IPS DF 6.9 (cell line): ENCODE results near the gene PARD3B.

Source experiments
- DNase-seq: peaks from one replicate; pipeline ENCODE4 v3.0.0-alpha.2; 2013; ENCODE audit warnings: low read depth, low spot score
- H3K27ac ChIP-seq: one replicate; pipeline ENCODE4 v1.5.1; 2013; ENCODE audit warnings: low read length, control low read depth
- H3K27me3 ChIP-seq: 2 replicates; pipeline ENCODE4 v1.6.1; 2013; ENCODE audit warnings: mild to moderate bottlenecking, low read length; ENCODE audit not compliant: control insufficient read depth, insufficient read depth
- H3K36me3 ChIP-seq: 2 replicates; pipeline ENCODE4 v1.6.1; 2013; ENCODE audit warnings: low read length; ENCODE audit not compliant: control insufficient read depth, insufficient read depth
- H3K4me1 ChIP-seq: 2 replicates; pipeline ENCODE4 v1.6.1; 2013; ENCODE audit warnings: low read length; ENCODE audit not compliant: control insufficient read depth, insufficient read depth
- H3K4me3 ChIP-seq: 2 replicates; pipeline ENCODE4 v1.5.1; 2013; ENCODE audit warnings: mild to moderate bottlenecking, low read length
- H3K9me3 ChIP-seq: 2 replicates; pipeline ENCODE4 v1.6.1; 2013; ENCODE audit warnings: low read length, inconsistent platforms; ENCODE audit not compliant: control insufficient read depth, insufficient read depth
- WGBS: extraction: QIAGEN DNeasy Blood & Tissue Kit; methylation state at CpG from one replicate; pipeline ENCODE4 v1.1.7; 2013; ENCODE audit warnings: mixed read lengths, missing lambda C conversion rate; ENCODE audit not compliant: insufficient read length, insufficient coverage; 5-methylcytosine and 5-hydroxymethylcytosine counted together

PARD3B gene

DNA sequence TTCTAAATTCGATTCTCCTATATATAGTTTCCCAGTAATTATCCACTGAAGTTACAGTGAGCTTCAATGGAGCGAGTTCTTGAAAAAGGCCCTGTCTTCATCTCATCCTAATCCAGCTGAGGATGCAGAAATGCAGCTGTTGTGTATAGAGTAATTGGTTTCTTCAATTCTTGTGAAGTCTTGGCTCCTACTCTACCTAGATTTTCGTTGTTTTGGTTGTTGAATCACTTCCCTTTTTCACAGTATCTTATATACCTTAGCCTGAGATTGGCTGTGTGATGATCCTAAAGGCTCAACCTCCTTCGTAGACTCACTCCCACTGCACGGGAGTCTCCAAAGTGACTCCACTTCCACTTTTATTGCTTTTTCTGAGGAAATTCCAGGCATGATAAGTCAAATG, 280.4 kb downstream of the PARD3B start:
- no peaks in the 10 kb centered on the region for H3K36me3 ChIP-seq
- DNase-seq = no peak
- no peaks in the 10 kb centered on the region for H3K27me3 ChIP-seq
- no CpG with 5 or more reads among the region's 5 CpGs for WGBS
- no peak overlapping the region for H3K4me3 ChIP-seq
- no peaks in the 10 kb centered on the region for H3K9me3 ChIP-seq
- H3K27ac ChIP-seq = no peak overlapping the region
- no peaks in the 10 kb centered on the region for H3K4me1 ChIP-seq

DNA sequence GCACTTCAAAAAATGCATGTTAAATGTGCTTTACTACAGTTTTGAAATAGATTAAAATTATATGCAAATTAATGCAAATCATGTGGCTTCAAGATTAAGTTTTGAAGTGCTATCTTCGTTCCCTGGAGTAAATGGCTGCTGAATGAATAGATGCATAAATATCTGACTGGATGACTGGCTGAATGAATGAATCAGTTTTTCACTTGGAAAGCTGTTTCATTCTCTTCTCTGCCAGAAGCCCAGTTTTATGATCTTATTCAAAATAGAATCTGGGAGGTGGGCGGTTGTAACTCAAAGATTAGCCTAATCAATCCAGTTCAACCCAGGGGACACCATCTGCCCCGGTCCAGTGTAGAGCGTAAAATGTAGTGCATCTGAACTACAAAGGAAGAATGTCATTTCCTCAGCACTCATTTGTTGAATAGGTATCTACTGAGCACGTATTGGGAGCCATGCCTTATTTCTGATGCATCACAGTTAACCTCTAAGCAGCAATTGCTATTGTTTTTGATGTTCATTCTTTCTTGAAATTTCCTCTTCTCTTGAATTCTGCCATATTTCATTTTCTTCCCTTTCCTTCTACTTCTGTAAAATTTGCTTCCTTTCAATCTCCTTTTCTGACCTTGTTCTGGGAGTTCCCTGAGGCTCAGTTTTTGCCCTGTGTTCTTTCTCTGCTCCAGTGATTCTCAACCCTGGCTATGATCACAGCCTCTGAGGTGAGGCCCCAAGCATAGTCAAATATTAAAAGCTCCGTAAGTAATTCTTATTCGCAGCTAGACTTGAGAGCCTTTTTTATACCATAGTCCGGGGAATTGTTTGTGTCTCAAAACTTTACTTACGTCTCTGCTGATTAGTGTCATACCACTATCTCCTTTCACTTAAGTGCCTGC, 282.7 kb downstream of the PARD3B start:
- H3K27ac ChIP-seq = no peak overlapping the region
- no peaks in the 10 kb centered on the region for H3K9me3 ChIP-seq
- H3K4me3 ChIP-seq = no peak overlapping the region
- no peaks in the 10 kb centered on the region for H3K4me1 ChIP-seq
- H3K27me3 ChIP-seq = no peaks in the 10 kb centered on the region
- H3K36me3 ChIP-seq = no peaks in the 10 kb centered on the region
- no peak for DNase-seq
- WGBS = no CpG with 5 or more reads among the region's 9 CpGs

DNA sequence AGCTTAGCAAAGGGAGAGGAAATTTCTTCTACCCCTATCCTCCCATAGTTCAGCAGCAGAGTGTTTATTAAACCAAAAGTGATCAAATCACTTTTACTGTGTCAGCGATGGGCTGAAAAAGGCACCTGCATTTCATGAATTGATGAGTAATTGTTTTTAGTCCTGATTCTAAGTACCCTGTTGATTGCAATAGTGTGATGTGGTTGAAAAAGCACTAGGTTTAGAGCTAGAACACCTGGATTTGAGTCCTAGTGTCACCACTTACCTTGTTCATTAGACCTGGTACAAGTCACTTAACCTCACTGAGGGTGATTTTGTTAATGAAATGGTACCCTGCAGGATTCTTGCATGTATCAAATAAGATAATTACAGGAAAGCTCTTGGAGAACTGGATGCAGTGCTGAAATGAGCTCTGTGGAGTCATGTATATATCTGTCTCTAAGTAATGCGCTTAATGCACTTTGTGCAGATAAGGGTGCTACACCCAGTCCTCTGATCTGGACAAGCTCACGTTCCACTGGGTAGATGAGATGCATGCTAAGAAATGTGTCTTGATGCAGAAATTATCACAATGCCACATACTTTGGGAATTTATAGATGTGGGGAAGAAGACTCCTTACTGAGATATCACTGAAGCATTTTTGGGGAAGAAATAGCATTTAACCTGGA, 289.6 kb downstream of the PARD3B start:
- H3K9me3 ChIP-seq = no peaks in the 10 kb centered on the region
- no peaks in the 10 kb centered on the region for H3K4me1 ChIP-seq
- H3K27me3 ChIP-seq = no peaks in the 10 kb centered on the region
- no peak overlapping the region for H3K4me3 ChIP-seq
- H3K36me3 ChIP-seq = no peaks in the 10 kb centered on the region
- DNase-seq = no peak
- H3K27ac ChIP-seq = no peak overlapping the region
- WGBS = no CpG with 5 or more reads among the region's 3 CpGs

DNA sequence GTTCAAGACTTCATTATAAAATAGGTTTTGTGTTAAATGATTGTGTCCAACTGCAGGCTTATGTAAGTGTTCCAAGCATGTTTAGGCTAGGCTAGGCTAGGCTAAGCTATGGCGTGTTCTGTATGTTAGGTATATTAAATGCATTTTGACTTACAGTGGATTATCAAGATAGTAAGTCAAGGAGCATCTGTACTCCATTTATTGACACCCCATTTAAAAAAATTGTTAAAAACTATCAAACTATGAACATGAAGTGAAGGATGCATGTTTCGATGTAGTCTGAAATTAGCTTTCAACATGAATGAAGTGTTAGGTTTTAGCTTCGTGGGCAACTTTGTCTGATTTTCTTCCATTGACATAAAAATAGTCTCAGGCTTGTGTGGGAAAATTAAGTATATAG, 290.5 kb downstream of the PARD3B start:
- H3K9me3 ChIP-seq = no peaks in the 10 kb centered on the region
- H3K27me3 ChIP-seq = no peaks in the 10 kb centered on the region
- no peak overlapping the region for H3K4me3 ChIP-seq
- H3K27ac ChIP-seq = no peak overlapping the region
- WGBS = no CpG with 5 or more reads among the region's 3 CpGs
- no peak for DNase-seq
- H3K36me3 ChIP-seq = no peaks in the 10 kb centered on the region
- no peaks in the 10 kb centered on the region for H3K4me1 ChIP-seq

DNA sequence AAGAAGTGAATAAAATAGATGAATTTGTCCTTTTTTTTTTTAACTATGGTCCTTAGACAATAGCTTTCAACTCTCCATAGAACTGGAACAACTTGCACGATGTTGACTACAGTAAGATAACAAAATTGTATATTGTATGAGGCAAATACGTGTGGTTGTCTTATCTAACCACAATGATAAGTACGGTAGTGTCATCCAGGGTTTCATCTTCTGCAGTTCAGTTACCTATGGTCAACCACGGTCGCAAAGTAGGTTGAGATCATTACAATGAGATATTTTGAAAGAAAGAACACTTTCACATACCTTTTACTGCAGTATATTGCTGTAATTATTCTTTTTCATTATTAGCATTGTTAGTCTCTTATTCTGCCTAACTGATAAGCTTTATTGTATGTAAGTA, 295.2 kb downstream of the PARD3B start:
- Histone ChIP-seq H3K4me3 (no peak overlapping the region), H3K27me3 (no peaks in the 10 kb centered on the region), H3K9me3 (no peaks in the 10 kb centered on the region), H3K36me3 (no peaks in the 10 kb centered on the region), H3K27ac (no peak overlapping the region), H3K4me1 (no peaks in the 10 kb centered on the region)
- no CpG with 5 or more reads among the region's 5 CpGs for WGBS
- no peak for DNase-seq

DNA sequence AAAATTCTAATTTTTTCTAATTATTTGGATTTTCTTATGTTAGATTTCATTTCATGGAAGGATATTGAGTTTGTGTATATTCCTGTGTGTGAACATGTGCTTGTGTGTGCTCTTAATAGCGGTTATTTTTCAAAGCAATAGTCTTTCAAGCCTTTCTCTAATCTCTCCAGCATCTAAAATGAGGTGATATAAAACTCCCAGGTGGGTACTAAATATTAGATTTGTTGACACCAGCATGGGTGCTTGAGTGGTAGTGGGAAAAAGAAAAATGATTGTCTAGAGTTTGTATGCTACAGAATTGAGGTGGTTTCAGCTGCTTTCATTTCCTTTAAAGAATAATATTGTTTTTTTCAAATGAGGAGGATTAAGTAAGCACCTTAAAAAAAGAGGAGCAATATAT, 296.8 kb downstream of the PARD3B start:
- no peak for DNase-seq
- Histone ChIP-seq H3K4me3 (no peak overlapping the region), H3K27me3 (no peaks in the 10 kb centered on the region), H3K27ac (no peak overlapping the region), H3K9me3 (no peaks in the 10 kb centered on the region), H3K36me3 (no peaks in the 10 kb centered on the region), H3K4me1 (no peaks in the 10 kb centered on the region)
- WGBS = no CpG with 5 or more reads among the region's 1 CpG

DNA sequence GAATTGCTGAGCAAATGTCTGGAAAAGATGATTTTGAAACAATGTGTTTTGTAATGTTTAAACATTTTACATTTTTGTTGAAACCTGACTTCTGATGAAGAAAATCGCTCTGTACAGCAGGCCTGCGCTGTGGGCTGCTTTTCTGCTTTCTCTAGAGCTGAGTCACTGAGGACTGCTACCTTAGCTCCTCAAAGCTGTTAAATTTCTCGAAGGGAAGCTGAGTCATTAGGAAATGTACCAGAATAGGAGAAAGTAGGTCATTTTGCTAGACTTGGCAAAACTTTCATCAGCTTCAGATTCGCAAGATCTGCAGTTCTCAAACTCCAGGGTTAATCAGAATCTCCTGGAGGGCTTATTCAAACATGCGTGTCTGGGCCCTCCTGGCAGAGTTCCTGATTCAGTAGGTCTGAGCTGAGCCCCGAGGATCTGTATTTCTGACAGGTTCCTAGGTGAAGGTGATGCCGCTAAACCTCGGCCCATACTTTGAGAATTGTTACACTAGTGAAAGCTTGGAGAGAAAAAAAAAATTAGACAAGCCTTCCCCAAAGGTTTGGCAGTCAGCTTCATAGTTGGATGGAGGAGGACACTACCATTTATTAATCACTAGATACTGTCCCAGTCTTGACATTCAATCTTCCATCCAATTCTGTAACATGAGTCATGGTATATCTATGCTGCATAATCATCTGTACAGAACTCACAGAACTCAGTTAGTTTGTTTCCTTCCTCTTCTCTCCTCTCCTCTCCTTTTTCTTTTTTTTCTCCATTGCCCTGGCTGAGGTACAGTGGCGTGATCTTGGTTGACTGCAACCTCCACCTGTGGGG, 297.6 kb downstream of the PARD3B start:
- no peaks in the 10 kb centered on the region for H3K36me3 ChIP-seq
- H3K27me3 ChIP-seq = no peaks in the 10 kb centered on the region
- H3K9me3 ChIP-seq = no peaks in the 10 kb centered on the region
- no peak overlapping the region for H3K4me3 ChIP-seq
- no peak overlapping the region for H3K27ac ChIP-seq
- H3K4me1 ChIP-seq = no peaks in the 10 kb centered on the region
- no CpG with 5 or more reads among the region's 9 CpGs for WGBS
- no peak for DNase-seq

DNA sequence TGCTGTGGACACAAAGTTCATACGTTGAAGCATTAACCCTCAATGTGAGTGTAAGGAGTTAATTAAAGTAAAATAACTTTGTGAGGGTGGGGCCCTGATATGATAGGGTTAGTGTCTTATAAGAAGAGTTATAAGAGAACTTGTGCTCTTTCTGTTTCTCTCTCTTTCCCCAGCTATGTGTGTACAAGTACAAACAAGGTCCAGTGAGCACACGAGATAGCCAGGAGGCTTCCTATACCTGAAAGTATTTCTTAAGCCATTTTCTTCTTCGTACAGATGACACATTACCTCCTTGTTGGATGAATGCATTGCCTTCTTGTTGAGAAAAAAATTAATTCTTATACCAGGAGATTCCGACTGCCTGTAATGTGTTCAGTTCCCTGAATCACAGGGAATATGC, 301.2 kb downstream of the PARD3B start:
- DNase-seq = no peak
- no peaks in the 10 kb centered on the region for H3K36me3 ChIP-seq
- no peak overlapping the region for H3K4me3 ChIP-seq
- no peaks in the 10 kb centered on the region for H3K9me3 ChIP-seq
- WGBS = no CpG with 5 or more reads among the region's 4 CpGs
- no peaks in the 10 kb centered on the region for H3K27me3 ChIP-seq
- H3K4me1 ChIP-seq = no peaks in the 10 kb centered on the region
- H3K27ac ChIP-seq = no peak overlapping the region

DNA sequence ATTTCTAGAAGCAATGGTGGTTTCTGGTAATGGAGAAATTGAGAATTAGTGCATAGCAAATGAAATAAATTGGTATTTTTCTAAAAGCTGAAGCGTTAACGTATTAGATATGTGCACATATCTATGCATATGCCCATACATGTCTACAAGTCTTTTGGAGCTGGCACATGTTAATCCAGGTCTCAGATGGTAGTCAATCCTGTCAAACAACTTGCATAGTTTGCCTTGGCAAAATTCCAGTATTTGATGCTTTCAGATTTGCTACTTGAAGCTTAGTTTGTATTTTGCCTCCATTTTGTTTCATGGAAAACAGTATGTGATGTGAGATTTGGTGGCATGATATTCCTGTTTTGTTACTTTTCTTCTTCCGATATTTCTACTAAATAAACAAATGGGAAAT, 304.6 kb downstream of the PARD3B start:
- Histone ChIP-seq H3K27me3 (no peaks in the 10 kb centered on the region), H3K27ac (no peak overlapping the region), H3K36me3 (no peaks in the 10 kb centered on the region), H3K9me3 (no peaks in the 10 kb centered on the region), H3K4me1 (no peaks in the 10 kb centered on the region), H3K4me3 (no peak overlapping the region)
- WGBS = no CpG with 5 or more reads among the region's 3 CpGs
- DNase-seq = no peak

DNA sequence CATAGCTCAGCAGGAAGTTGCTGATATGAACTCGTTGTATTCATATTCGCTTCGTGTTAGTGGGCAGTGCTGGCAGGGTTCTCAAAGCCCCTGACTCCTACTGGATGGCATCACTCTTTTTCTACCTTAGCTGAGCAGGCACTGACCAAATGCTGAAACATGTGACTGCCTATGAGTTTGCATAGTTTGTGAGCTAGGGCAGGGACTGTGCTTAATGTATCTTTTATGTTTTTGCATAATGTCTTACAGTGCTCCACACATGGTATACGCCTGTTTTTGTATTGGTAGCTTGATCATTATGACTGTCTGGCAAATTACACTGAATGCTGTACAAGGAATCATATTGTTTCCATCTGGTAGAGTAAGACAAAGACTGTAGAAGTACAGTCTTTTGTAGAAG, 305.3 kb downstream of the PARD3B start:
- DNase-seq = no peak
- no CpG with 5 or more reads among the region's 4 CpGs for WGBS
- Histone ChIP-seq H3K36me3 (no peaks in the 10 kb centered on the region), H3K4me3 (no peak overlapping the region), H3K9me3 (no peaks in the 10 kb centered on the region), H3K4me1 (no peaks in the 10 kb centered on the region), H3K27ac (no peak overlapping the region), H3K27me3 (no peaks in the 10 kb centered on the region)
